Endothelial cell of umbilical vein (primary cell): ENCODE measurements around the gene KRTAP21-1. TPM values are rescaled to one million over a fixed set of nuclear protein-coding genes. Genes with fewer than 3 reads are reported as not detected.

Experiments used
- BruUV-seq: library from RNA; stranded (reverse); fragments of 400-500 nt; replicated peaks from 2 replicates; lab custom pipeline; 2021; lab: Mats Ljungman, UMichigan
- CTCF ChIA-PET: fragments of 300-600, 350-600 bp; sonication (Branson Sonifier 250); formaldehyde crosslinking; loops from one replicate; lab custom pipeline; 2021; ENCODE audit warnings: antibody characterized with exemption, inconsistent platforms; lab: Charles Lee
- POLR2A ChIA-PET: fragments of 300-600, 350-600 bp; sonication (Branson Sonifier 250); formaldehyde crosslinking; loops from one replicate; lab custom pipeline; 2021; ENCODE audit warnings: antibody characterized with exemption, inconsistent platforms; lab: Charles Lee
- DNase-seq: peaks from one replicate; pipeline ENCODE4 v3.0.0-alpha.2; 2011; ENCODE audit warnings: low read depth, low spot score
- FAIRE-seq: peaks from 2 replicates; lab custom pipeline; 2011; peaks lifted over from hg19 to GRCh38; lab: Jason Lieb, UNC
- H2AFZ ChIP-seq: 2 replicates; pipeline ENCODE4 v1.6.0; 2012; ENCODE audit warnings: low read depth, low read length, control low read depth, inconsistent platforms
- H3K27ac ChIP-seq: 2 replicates; pipeline ENCODE4 v1.5.1; 2011; ENCODE audit warnings: low read depth, mild to moderate bottlenecking, control low read depth, low read length, moderate library complexity; ENCODE audit not compliant: insufficient read depth
- H3K27me3 ChIP-seq, 2 experiments: 2 replicates each; pipeline versions ENCODE4 v1.6.0 to v1.6.1; 2011; ENCODE audit warnings: low read length in 2 of 2, mixed read lengths in 1 of 2; ENCODE audit not compliant: control insufficient read depth in 2 of 2, insufficient read depth in 2 of 2
- H3K36me3 ChIP-seq, 2 experiments: 2 replicates in 1 of 2; 3 replicates in 1 of 2; pipeline ENCODE4 v1.5.1; 2011; ENCODE audit warnings: low read length in 2 of 2, mild to moderate bottlenecking in 1 of 2, moderate library complexity in 1 of 2; ENCODE audit not compliant: control insufficient read depth in 2 of 2, insufficient read depth in 2 of 2; ENCODE audit errors: extremely low read depth in 1 of 2
- H3K4me1 ChIP-seq: 3 replicates; pipeline ENCODE4 v1.5.1; 2011; ENCODE audit warnings: mild to moderate bottlenecking, low read length; ENCODE audit not compliant: control insufficient read depth, insufficient read depth; ENCODE audit errors: extremely low read depth
- H3K4me2 ChIP-seq: 2 replicates; pipeline ENCODE4 v1.6.1; 2011; ENCODE audit warnings: low read length, control low read depth, mixed read lengths; ENCODE audit not compliant: insufficient read depth
- H3K4me3 ChIP-seq, 3 experiments: fragments of 200-600 bp in 1 of 3; sonication (generic), shearing (Covaris generic) in 1 of 3; replicated peaks in 1 of 3; 2 replicates each; pipeline ENCODE4 v1.5.1; 2011 to 2016; ENCODE audit warnings: control low read depth in 3 of 3, low read length in 3 of 3, mild to moderate bottlenecking in 2 of 3, inconsistent platforms in 1 of 3, low read depth in 1 of 3, moderate library complexity in 1 of 3; ENCODE audit not compliant: insufficient read depth in 1 of 3
- H3K79me2 ChIP-seq: 2 replicates; pipeline ENCODE4 v1.6.0; 2012; ENCODE audit warnings: low read length, inconsistent platforms; ENCODE audit not compliant: control insufficient read depth, insufficient read depth
- H3K9ac ChIP-seq: replicated peaks from 2 replicates; pipeline ENCODE3; 2011; ENCODE audit warnings: low read length, control low read depth; ENCODE audit not compliant: insufficient read depth; ENCODE audit errors: extremely low read depth
- H3K9me1 ChIP-seq: replicated peaks from 3 replicates; pipeline ENCODE4 v1.6.0; 2011; ENCODE audit warnings: mild to moderate bottlenecking, low read length; ENCODE audit not compliant: control insufficient read depth, insufficient read depth; ENCODE audit errors: extremely low read depth
- H3K9me3 ChIP-seq: replicated peaks from 2 replicates; pipeline ENCODE4 v1.5.1; 2012; ENCODE audit warnings: low read length, inconsistent platforms; ENCODE audit not compliant: control insufficient read depth, insufficient read depth
- H4K20me1 ChIP-seq: replicated peaks from 2 replicates; pipeline ENCODE3; 2011; ENCODE audit warnings: mild to moderate bottlenecking, low read length; ENCODE audit not compliant: control insufficient read depth, insufficient read depth; ENCODE audit errors: extremely low read depth
- CTCF ChIP-seq, 2 donors: IDR thresholded peaks; 1 replicate in 1 of 2; 2 replicates in 1 of 2; pipeline ENCODE4 v1.5.1; 2011; ENCODE audit warnings: low read length in 2 of 2, mild to moderate bottlenecking in 2 of 2, moderate library complexity in 2 of 2, control low read depth in 1 of 2, inconsistent platforms in 1 of 2, low read depth in 1 of 2; ENCODE audit not compliant: insufficient read depth in 1 of 2; ENCODE audit errors: extremely low read depth in 1 of 2
- FOS ChIP-seq: IDR thresholded peaks from 2 replicates; pipeline ENCODE4 v1.6.1; 2011; ENCODE audit warnings: mild to moderate bottlenecking, low read length, moderate library complexity, borderline replicate concordance; ENCODE audit not compliant: insufficient read depth
- GATA2 ChIP-seq: IDR thresholded peaks from 2 replicates; pipeline ENCODE4 v1.7.0; 2011; ENCODE audit warnings: low read depth, mild to moderate bottlenecking, moderate library complexity, mixed read lengths, low read length; ENCODE audit not compliant: insufficient read length, insufficient read depth
- JUN ChIP-seq: IDR thresholded peaks from 2 replicates; pipeline ENCODE4 v1.6.1; 2011; ENCODE audit warnings: borderline replicate concordance, low read depth; ENCODE audit not compliant: insufficient read length, insufficient read depth
- MAX ChIP-seq: IDR thresholded peaks from 2 replicates; pipeline ENCODE4 v1.6.1; 2011; ENCODE audit not compliant: insufficient read depth, insufficient read length
- MYC ChIP-seq: IDR thresholded peaks from one replicate; pipeline ENCODE4 v1.6.1; 2011; ENCODE audit warnings: mild to moderate bottlenecking, low read depth, low read length
- POLR2A ChIP-seq: IDR thresholded peaks from 2 replicates; pipeline ENCODE4 v1.6.1; 2012; ENCODE audit warnings: low read depth, mild to moderate bottlenecking, control low read depth, low read length
- POLR2AphosphoS5 ChIP-seq: IDR thresholded peaks from 2 replicates; pipeline ENCODE4 v1.6.1; 2012; ENCODE audit warnings: low read depth, mild to moderate bottlenecking, control low read depth, low read length, moderate library complexity; ENCODE audit not compliant: insufficient read depth
- dilution Hi-C: fragments of 300-500 bp; cut with MboI; formaldehyde crosslinking; loops from one replicate; pipeline ENCODE4 v1.15.0; 2019; ENCODE audit warnings: low sequenced_read_pairs; ENCODE audit not compliant: extremely low pct_ligation_motif_present
- intact Hi-C: fragments of 100-400 bp; cut with micrococcal nuclease; formaldehyde crosslinking; loops from one replicate; pipeline ENCODE4 v1.10.0; 2022
- polyA plus RNA-seq, 4 experiments: library from polyadenylated mRNA; depleted of rRNA in 3 of 4; stranded (reverse) in 3 of 4; unstranded in 1 of 4; fragments of >200 nt; gene quantifications; 2 replicates each; pipeline versions ENCODE4 v1.2.1 to v1.2.3, GENCODE V29; 2011 to 2012; ENCODE audit warnings: missing spikeins in 1 of 4
- total RNA-seq: library from RNA; stranded (reverse); gene quantifications from 2 replicates; pipeline ENCODE4 v1.2.3, GENCODE V29; 2021

KRTAP21-1 gene
- total and polyA plus RNA-seq, 2 donors (not counting 3 experiments of a cell fraction or from before 2014, with no cell fraction given) = not detected

- Histone ChIP-seq H3K4me3 (no peak overlapping the region), H3K27me3 (no peaks in the 10 kb centered on the region), H4K20me1 (no peaks in the 10 kb centered on the region), H3K36me3 (no peaks in the 10 kb centered on the region), H3K27ac (no peak overlapping the region), H3K79me2 (no peaks in the 10 kb centered on the region), H3K4me1 (no peaks in the 10 kb centered on the region), H3K9me3 (no peaks in the 10 kb centered on the region), H3K4me2 (no peak overlapping the region), H3K9me1 (no peaks in the 10 kb centered on the region), H2AFZ (no peak overlapping the region), H3K9ac (no peak overlapping the region)
- intact Hi-C loops = no loop called here
- BruUV-seq = no TSS peak
- DNase-seq (no peak), FAIRE-seq (no peak)
- no peak for TF ChIP-seq MYC
- no peak for TF ChIP-seq JUN
- no peak for TF ChIP-seq POLR2A
- TF ChIP-seq FOS = no peak
- TF ChIP-seq MAX = no peak
- no peak for TF ChIP-seq GATA2
- TF ChIP-seq CTCF (IDR thresholded peaks at IDR 0.05; ENCODE audit: extremely low read depth in 1 of 2, insufficient read depth in 1 of 2, low read depth in 1 of 2, low read length in 2 of 2) = no peak
- no peak for TF ChIP-seq POLR2AphosphoS5
- dilution Hi-C loops = no loop called here
- CTCF ChIA-PET = no interaction called here
- POLR2A ChIA-PET = no interaction called here
Measured at GRCh38 chr21:30713766-30714165, 41.5 kb downstream of the KRTAP21-1 start.
